ENCODE measurements around the gene RABAC1.

- TF ChIP-seq POLR2AphosphoS5 (IDR thresholded peaks at IDR 0.05; ENCODE audit: low read depth, low read length) (no peak), REST (IDR thresholded peaks at IDR 0.05; ENCODE audit: insufficient read depth in 1 of 2, low read depth in 2 of 2, low read length in 2 of 2) (no peak), FOXP2 (optimal IDR thresholded peaks at IDR 0.05; ENCODE audit: borderline replicate concordance, extremely low read depth, extremely low read length, insufficient read depth) (no peak), SIN3A (IDR thresholded peaks at IDR 0.05; ENCODE audit: borderline replicate concordance, insufficient read depth, low read length) (no peak), TAF1 (IDR thresholded peaks at IDR 0.05; ENCODE audit: borderline replicate concordance, insufficient read depth, low read length) (no peak)
These were observed 47.9 kb downstream of the RABAC1 start for GRCh38 chr19:41910992-41911888.
